Measurements from ENCODE around the gene ANXA5.

Gene ANXA5

DNA sequence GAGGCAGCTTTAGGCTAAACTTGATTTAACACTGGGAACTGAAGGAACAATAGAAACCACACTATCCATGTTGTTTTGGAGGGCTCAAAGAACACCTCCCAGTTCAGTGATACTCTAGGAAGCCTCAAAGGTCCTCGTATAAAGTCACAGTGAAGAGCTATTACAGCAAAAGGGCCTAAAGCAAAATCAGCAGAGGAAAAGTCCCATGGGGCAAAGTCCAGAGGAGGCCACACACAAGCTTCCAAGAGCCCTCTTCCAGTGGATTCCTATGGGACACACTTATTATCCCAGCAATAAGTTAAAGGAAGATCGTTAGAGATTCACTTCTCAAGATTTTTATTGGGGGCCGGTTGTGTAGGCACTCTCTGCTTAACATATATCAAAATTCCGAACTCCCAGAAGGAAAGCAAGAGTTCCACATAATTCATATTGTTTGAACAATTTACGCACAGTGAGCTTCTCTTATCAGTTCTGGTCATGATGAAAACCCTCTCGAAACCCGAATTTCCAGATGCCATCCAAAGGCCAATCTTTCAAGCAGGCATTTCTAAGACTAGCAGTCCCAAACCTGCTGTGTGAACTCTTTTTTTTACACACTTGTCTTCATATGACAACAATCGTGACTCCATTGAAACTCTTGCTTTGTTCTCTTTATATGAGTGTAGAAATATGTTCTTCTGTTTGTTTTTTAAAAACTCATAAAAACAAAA lies 53.7 kb downstream of the ANXA5 start:
- DNase-seq (ENCODE audit: low read depth in 2 of 2): no peak

DNA sequence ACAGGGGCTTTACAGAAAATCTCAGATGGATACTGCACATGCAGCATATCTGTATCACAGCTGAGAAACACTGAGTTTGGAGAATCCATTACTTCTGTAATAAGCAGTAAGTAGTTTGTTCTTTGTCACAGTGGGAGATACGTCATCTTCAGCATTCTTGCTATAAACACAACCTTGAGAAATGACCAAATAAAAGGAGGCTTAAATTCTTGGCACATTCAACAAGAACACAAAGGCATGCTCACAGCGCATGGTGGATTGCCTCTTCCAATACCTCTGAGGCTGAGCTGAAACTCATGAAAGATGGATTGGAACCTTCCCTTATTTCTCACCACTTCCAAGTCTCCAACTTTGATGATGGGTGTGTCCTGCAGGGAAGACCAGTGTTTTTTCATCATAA lies 54.5 kb downstream of the ANXA5 start:
- no peak for DNase-seq (ENCODE audit: low read depth in 2 of 2)

DNA sequence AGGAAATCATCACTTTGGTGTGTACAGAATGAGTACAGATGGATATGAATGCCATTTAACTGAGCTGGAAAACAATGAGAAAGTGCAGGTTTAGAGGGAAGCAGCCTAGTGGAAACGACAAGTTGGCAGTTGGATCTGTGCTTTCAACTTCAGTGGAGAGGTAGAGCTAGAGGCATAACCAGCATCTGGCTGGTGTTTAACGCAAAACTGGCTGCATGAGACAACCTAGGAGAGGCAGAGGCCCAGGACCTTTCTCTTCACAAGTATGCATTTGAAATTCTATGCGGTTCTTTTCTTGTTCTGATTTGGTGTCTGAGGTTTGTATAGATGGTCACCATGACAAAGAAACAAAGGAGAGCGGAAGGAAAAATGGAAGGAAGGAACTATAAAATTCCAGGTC lies 63.1 kb downstream of the ANXA5 start:
- DNase-seq (ENCODE audit: low read depth in 2 of 2): no peak

DNA sequence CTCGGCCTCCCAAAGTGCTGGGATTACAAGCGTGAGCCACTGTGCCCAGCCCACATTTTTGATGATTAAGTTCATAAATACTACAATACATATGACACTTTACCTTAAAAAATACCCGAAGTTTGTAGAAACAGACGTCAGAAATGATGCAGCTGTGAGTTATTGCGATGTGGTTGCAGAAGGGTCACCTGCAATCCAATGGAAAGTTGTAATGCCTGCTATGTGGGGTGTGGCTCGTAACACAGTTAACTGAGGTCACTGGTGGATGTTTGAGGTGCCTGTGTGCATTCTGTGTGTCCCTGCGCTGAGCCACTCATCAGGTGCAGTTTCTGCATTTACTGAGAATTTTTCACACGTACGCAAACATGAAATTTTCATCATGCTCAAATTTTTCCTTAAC lies 64.1 kb downstream of the ANXA5 start:
- DNase-seq (ENCODE audit: low read depth in 2 of 2): no peak
